ENCODE results near the gene CALM3.

Gene CALM3

DNA sequence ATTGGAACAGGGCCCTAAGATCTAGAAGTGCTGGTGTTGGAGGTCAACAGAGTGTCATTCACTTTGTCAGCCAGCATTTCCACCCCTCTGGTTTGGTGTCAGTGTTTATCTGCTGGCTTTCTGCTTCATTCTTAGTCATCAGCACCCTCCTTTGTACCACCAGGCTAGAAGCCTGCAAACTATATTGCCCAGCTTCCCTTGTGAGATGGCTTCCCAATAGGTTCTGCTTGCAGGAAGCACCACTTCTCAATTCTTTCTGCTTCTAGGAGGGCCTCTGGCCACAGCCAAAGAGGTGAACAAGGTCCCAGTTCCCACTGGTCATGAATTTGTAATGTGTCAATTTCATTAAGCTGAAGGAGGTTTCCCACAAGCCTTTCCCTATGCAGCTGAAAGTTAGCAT lies 36.4 kb upstream of the CALM3 start:
- DNase-seq (ENCODE audit: low spot score), result no peak
- ChIA-PET POLR2A (ENCODE audit: low non-redundant PET) (interaction anchor here (0.7 kb wide), 1 partner anchor 35 kb away, joined by 3 read pairs; no protein-coding TSS in a partner anchor), CTCF (no interaction called here)
- no peak overlapping the region for H3K27ac ChIP-seq
- no peak for TF ChIP-seq CTCF (conservative IDR thresholded peaks at IDR 0.05; ENCODE audit: low read depth)

- POLR2A ChIA-PET (ENCODE audit: low non-redundant PET), result no interaction called here
- 0 out of 2 replicates have a peak, but pooled peaks have one; percentile 7 for TF ChIP-seq CTCF (conservative IDR thresholded peaks at IDR 0.05; ENCODE audit: low read depth)
- DNase-seq (ENCODE audit: low spot score), result peak; percentile 31
- CTCF ChIA-PET, result interaction anchor here (0.5 to 1.0 kb wide), 6 partner anchors 9 to 1578 kb away, joined by 3 to 8 read pairs (median 3); no protein-coding TSS in a partner anchor
- no peak overlapping the region for H3K27ac ChIP-seq
Measured at GRCh38 chr19:46571495-46571894, 29.6 kb upstream of the CALM3 start.

- ChIA-PET POLR2A (ENCODE audit: low non-redundant PET) (no interaction called here), CTCF (interaction anchor here (0.6 kb wide), 1 partner anchor 32 kb away, joined by 5 read pairs; no protein-coding TSS in a partner anchor)
- no peak overlapping the region for H3K27ac ChIP-seq
- TF ChIP-seq CTCF (conservative IDR thresholded peaks at IDR 0.05; ENCODE audit: low read depth), result no peak
- no peak for DNase-seq (ENCODE audit: low spot score)
Measured at GRCh38 chr19:46573679-46574498, 27.2 kb upstream of the CALM3 start.

GRCh38 chr19:46574533-46574932 lies 26.6 kb upstream of the CALM3 start:
- POLR2A ChIA-PET (ENCODE audit: low non-redundant PET), result no interaction called here
- CTCF ChIA-PET, result interaction anchor here (0.6 kb wide), 1 partner anchor 33 kb away, joined by 5 read pairs; no protein-coding TSS in a partner anchor
- DNase-seq (ENCODE audit: low spot score), result no peak
- no peak for TF ChIP-seq CTCF (conservative IDR thresholded peaks at IDR 0.05; ENCODE audit: low read depth)
- H3K27ac ChIP-seq, result no peak overlapping the region

GRCh38 chr19:46578450-46578849 lies 22.7 kb upstream of the CALM3 start:
- TF ChIP-seq CTCF (conservative IDR thresholded peaks at IDR 0.05; ENCODE audit: low read depth), result no peak
- H3K27ac ChIP-seq, result no peak overlapping the region
- no peak for DNase-seq (ENCODE audit: low spot score)
- CTCF ChIA-PET, result no interaction called here
- POLR2A ChIA-PET (ENCODE audit: low non-redundant PET), result no interaction called here

DNA sequence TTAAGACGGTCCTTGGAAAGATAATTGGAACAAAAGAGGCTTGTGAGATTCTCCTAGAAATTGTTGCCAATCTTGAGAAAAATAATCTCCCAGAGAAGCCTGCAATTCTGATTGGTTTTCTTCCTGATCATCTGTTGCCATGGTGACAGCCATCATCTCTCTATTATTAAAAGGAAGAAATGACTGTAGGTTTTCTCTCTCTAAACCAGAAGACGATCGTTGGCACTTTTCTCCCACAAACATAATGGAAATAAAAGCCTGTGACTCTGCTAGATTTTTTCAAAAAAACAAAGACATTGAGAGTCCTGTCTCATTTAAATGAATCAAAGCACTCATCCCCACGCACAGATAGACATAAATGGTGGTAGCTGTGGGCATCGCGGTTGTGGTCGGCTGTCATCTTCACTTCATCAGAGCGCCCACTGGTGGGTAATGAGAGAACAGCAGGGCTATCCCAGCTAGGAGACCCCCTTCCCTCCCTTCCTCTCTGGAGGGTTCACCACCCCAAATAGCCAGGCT lies 21.7 kb upstream of the CALM3 start:
- no peak overlapping the region for H3K27ac ChIP-seq
- CTCF ChIA-PET, result interaction anchor here (0.7 kb wide), 1 partner anchor 1064 kb away, joined by 3 read pairs; no protein-coding TSS in a partner anchor
- TF ChIP-seq CTCF (conservative IDR thresholded peaks at IDR 0.05; ENCODE audit: low read depth), result no peak; the same call in 1 of the 2 replicates
- DNase-seq (ENCODE audit: low spot score), result peak; percentile 5
- POLR2A ChIA-PET (ENCODE audit: low non-redundant PET), result no interaction called here
